Ammon's horn (tissue), 1 donor: ENCODE results near the gene FAM89A.
"Not testable (repeated sequence)": the region's sequence is repeated elsewhere in the genome, so short reads cannot be mapped to it uniquely, and the experiment has no call there.

Source experiments
- DNase-seq: peaks from one replicate; pipeline ENCODE4 v3.0.0-alpha.2; 2016; ENCODE audit warnings: low spot score

The FAM89A gene

DNA sequence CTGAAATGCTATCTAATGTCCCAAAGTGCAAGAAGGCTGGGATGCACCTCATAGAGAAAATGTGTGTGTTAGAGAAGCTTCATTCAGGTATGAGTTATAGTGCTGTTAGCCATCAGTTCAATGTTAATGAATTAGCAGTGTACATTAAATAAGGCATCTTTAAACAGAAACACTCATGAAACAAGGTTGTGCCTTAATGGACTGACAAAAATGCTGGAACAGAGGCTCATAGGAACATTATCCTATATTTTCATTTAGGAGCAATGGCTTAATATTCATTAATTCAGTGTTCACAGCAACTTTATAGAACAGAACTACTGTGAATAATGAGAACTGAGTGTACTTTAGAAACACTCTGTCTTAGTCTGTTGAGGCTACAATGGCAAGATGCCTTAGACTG is 15.2 kb upstream of the FAM89A start:
- DNase-seq: no peak

DNA sequence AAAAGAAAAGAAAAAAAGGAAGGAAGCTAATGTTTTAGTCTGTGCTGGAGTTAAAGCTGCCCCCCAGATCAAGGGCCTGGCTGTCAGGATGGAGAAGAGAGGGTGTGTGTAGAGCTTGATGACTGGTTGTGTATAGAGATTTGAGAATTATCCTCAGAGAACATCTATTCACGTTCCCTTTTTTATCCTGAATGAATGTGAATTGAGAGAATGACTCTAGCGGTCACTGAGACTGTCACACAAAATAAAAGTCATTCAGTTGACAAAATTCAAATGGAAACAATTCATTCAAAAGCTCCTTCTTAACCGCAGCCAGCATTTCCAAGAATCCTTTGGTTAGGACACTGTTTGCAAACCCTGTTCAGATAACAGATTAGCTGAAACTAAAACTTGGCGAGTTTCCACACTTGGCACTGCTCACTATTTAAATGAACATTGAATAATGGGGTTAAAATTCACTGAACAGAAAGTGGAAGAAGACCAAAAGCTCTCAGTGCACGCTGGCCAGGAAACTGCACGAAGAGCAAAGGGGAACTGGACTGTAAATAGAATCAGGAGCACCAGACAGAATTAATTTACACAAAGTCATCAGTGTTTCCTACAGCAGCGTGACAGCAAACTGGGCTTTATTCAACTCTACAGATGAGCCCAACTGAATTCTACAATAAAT is 13.6 kb upstream of the FAM89A start:
- peak; percentile 68 for DNase-seq

DNA sequence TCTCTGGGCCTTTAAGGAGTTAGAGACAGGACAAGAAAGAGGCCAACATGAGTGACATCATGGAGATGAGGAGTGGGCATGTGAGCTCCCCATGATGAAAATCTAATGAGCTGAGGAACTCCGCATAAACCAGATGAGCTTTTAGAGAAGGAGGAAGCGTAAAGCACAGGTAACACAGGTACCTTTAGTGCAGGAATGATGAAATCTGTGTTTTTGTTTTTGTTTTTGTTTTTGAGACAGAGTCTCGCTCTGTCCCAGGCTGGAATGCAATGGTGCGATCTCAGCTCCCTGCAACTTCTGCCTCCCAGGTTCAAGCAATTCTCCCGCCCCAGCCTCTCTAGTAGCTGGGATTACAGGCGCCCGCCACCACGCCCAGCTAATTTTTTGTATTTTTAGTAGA is 12.7 kb upstream of the FAM89A start:
- no peak for DNase-seq

DNA sequence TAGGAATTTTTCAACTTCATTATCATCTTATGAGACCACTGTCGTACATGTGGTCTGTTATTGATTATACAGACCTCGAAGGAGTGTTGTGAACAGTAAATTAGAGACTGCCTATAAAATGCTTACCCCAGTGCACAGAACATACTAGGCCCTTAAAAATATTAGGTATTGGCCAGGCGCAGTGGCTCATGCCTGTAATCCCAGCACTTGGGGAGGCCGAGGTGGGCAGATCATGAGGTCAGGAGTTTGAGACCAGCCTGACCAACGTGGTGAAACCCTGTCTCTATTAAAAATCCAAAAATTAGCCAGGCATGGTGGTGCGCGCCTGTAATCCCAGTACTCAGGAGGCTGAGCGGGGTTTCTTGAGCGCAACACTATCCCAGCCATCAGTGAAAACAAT is 10.9 kb upstream of the FAM89A start:
- DNase-seq: not testable (repeated sequence)

DNA sequence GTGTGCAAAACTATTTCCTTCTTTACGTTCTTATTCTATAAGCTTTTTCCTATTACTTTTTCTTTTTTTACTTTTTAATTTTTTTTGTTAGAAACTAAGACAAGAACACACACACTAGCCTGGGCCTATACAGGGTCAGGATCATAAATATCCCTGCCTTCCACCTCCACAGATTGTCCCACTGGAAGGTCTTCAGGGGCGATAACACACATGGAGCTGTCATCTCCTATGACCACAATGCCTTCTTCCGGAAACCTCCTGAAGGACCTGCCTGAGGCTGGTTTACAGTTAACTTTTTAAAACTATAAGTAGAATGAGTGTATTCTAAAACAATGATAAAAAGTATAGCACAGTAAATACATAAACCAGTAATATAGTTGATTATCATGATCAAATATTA is 10.3 kb upstream of the FAM89A start:
- no peak for DNase-seq

DNA sequence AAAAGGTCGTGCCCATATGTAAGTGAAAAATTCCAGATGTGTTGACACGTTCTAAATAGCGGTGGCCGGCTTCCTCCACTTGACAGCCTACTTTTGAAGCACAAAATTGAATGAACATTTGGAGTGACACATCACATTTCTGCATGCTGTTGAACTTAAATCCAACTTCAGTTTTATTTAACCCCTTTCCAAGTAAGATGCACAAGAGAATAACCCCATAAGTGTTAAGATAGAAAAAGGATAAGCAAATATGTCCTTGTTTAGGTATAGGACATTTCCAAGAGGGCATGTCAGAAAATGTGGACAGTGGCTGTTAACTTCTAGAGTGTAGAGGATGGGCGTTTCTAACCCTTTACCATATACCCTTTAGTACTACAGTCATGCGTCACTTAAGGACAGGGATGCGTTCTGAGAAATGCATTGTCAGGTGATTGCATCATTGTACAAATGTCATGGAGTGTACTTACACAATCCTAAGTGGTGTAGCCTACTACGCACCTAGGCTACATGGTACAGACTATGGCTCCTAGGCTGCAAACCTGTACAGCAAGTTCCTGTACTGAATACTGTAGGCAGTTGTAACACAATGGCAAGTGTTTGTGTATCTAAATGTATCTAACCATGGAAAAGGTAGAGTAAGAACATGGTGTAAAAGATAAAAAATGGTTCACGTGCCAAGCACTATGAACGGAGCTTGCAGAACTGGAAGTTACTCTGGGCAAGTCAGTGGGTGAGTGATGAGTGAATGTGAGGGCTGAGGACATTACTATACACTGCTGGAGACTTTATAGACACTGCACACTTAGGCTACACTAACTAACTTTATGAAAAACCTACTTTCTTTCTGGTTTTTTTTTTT is 9.3 kb upstream of the FAM89A start:
- DNase-seq: no peak

DNA sequence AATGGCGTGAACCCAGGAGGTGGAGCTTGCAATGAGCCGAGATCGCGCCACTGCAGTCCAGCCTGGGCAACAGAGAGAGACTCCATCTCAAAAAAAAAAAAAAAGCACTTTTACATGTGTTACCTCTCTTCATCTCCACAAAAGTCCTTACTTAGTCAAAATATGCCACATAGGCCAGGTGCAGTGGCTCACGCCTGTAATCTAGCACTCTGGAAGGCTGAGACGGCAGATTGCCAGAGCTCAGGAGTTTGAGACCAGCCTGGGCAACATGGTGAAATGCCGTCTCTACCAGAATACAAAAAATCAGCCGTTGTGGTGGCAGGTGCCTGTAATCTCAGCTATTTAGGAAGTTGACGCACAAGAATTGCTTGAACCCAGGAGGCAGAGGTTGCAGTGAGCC is 8.4 kb upstream of the FAM89A start:
- DNase-seq: not testable (repeated sequence)

DNA sequence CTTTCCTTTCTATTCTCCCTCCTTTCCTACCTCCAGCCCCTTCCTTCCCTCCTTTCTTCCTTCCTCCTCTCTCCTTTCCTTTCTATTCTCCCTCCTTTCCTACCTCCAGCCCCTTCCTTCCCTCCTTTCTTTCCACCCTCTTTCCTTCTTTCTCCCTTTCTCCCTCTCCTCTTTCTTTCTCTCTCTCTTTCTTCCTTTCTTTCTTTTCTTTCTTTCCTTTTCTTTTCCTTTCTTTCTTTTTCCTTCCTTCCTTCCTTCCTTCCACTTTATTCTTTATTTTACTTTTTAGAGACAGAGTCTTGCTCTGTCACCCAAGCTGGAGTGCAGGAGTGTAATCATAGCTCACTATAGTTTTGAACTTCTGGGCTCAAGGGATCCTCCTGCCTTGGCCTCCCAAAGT is 7.5 kb upstream of the FAM89A start:
- not testable (repeated sequence) for DNase-seq

DNA sequence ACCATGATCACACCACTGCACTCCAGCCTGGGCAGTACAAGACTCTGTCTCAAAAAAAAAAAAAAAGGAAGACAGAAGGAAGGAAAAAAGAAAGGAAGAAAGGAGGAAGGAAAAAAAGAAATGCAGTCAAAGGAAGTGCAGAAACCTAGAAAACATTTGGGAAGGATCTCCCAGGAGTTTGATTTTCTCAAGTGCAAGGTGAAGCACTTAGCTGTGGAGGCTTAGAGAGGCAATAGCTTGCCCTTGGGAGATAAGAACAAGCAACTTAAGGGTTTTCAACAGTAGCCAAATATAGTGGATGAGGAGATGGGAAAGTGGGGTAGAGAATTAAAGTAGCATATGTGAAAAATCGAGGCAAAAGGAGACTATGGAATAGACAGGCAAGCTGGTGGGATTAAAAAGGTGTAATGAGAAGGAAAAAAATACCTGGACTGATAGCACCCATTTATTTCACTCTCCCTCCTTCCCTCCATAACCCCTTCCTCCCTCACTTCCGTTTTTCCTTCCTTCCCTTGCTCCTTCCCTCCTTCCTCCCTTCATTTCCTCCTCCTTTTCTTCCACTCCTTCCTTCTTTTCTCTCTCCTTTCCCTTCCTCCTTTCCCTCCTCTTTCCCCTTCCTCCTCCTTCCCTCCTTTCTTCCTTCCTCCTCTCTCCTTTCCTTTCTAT is 6.8 kb upstream of the FAM89A start:
- no peak for DNase-seq

DNA sequence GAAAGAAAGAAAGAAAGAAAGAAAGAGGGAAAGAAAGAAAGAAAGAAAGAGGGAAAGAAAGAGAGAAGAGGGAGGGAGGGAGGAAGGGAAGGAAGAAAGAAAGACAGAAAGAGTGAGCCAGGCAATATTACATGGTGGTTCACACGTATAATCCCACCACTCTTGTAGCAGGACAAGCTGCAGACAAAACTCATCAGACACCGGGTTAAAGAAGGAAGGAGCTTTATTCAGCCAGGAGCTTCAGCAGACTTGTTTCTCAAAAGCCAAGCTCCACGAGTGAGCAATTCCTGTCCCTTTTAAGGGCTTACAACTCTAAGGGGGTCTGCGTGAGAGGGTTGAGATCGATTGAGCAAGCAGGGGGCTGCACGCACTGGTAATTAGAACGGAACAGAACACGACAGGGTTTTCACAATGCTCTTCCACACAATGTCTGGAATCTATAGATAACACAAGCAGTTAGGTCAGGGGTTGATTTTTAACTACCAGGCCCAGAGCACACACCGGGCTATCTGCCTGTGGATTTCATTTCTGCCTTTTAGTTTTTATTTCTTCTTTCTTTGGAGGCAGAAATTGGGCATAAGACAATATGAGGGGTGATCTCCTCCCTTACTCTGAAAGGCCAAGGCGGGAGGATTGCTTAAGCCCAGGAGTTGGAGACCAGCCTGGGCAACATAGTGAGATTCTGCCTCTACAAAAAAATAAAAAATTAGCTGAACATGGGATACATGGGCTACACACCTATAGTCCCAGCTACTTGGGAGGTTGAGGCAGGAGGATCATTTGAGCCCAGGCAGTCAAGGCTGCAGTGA is 6.1 kb upstream of the FAM89A start:
- DNase-seq: not testable (repeated sequence)

DNA sequence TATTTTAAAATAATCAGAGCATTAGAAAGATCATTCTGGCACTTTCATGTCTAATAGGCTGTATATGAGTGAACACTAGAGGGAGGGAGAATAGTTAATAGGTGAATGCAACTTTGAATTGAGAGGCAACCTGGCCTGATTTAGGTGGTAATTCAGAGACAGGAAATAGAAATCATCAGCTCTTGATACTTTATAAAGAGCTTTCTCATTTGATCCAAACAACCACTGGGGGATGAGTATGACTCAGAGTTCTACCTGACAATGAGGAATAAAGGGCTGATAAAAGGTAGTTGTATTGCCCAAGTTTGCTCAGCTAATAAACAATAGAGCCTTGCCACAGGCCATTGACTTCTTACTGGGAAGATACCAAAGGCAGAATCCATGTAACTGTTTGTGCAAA is 5.2 kb upstream of the FAM89A start:
- no peak for DNase-seq

DNA sequence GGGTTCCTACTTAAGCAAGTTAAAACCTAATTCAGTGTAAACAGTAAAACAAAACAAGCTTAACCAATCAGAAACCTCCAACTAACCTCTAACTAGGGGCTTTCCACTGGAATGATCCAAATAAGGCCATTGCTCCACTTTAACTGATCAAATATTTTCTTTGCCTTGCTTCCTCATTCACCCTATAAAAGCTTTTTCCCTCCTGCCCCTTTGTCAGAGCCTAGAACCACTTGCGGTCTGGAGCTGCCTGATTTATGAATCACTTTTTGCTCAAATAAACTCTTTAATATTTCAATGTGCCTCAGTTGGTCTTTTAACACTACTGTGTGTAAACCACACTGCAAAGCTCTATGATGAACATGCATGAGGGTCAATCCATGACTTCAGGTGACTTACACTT is 4.5 kb upstream of the FAM89A start:
- no peak for DNase-seq

DNA sequence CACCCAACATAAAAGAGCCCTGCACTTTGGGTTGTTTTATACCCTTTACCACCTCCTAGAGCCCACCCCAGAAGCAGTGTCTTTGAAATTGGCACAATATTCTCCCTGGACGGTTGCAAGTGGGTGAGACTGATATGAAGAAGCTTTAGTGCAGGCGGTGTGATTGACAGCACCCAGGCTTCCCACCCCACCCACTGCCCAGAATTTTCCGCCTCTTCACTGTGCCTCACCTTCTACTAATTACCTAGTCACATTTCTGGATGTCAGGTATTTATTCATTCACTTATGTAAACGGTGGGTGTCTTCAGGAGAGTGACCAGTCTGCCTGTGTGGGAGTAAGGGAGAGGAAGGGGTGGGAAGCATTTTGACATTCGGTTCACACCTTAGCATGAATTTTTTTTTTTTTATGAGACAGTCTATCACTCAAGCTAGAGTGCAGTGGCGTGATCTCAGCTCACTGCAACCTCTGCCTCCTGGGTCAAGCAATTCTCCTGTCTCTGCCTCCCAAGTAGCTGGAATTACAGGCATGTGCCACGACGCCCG is 1.7 kb upstream of the FAM89A start:
- no peak for DNase-seq

DNA sequence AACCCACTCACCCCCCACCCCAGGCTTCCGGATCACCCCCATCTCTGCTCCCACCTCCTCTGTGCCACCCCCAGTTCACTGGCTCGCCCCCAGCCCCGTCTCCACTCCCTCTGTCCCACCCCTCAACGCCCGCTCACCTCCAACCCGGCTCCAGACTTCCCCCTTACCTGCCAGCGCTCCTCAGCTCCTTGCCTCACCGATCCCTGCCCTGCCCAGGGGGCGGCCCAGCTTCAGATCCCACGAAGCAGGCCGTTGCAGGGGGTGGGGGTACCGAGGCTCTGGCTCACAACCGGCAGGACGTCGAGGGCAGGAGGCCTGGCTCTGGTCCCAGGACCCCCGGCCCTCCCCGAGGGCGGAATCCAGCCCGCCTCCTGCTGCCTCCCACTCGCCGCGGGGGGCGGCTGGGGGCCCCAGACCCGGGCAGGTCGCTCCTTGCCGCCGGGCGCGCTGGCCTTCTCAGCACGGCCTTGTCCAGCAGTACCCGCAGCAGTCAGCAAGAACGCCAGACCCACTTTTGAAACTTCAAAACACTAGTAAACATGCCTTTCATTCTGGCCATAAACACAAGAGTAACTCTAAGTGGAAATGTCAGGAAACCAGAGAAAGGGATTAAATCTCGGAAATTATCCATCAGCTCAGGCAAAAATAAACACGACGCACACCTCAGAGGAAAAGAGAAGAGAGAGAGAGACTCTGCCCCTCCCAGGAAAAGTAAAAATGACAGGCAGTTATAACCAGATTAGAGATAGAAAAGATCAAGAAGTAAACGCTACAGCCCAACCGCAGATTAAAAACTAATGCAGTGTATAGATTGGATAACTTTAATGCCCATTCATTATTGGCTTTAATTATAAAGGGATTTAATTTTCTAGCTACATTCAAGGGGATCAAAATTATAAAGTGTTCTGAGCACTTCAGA is 1.0 kb upstream of the FAM89A start:
- no peak for DNase-seq

DNA sequence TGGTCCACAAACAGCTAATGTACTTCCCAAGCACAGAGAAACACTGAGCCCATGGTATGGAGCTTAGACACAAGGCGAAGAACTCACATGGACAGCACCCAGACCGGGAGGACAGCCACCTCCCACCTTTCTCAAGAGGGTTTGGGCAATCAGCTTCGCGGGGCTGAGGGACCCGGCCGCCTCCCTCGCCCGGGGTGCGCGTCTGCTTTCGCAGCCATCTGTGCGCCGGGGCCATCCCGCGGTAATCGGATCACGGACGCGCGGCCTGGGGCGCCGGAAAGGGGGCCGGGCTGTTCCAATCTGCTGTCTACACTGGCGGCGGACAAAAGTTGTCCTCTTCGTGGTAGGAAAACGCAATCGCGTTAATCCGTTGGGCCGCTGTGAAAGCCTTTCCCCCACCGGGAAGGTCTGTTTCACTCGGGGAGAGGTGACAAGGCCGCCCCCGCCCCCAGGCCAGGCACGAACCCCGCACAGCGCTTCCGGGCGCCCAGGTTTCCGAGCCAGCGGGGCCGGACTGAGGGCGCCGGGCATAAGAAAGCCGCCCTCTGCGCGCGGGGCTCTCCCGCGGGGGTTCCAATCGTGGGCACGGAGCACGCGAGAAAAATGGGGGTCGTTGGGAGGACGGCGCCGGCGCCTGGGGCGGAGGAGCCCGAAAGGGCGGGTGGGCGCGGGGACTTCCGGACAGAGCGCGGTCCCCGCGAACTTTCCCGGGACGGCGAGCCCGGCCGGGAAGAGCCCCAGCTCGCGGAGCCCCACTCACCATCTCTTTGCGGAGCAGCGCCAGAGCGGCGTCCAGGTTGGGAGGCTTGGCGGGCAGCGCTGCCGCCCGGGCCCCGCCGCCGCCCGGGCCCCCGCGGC is 664 bp downstream of the FAM89A start:
- DNase-seq: no peak

DNA sequence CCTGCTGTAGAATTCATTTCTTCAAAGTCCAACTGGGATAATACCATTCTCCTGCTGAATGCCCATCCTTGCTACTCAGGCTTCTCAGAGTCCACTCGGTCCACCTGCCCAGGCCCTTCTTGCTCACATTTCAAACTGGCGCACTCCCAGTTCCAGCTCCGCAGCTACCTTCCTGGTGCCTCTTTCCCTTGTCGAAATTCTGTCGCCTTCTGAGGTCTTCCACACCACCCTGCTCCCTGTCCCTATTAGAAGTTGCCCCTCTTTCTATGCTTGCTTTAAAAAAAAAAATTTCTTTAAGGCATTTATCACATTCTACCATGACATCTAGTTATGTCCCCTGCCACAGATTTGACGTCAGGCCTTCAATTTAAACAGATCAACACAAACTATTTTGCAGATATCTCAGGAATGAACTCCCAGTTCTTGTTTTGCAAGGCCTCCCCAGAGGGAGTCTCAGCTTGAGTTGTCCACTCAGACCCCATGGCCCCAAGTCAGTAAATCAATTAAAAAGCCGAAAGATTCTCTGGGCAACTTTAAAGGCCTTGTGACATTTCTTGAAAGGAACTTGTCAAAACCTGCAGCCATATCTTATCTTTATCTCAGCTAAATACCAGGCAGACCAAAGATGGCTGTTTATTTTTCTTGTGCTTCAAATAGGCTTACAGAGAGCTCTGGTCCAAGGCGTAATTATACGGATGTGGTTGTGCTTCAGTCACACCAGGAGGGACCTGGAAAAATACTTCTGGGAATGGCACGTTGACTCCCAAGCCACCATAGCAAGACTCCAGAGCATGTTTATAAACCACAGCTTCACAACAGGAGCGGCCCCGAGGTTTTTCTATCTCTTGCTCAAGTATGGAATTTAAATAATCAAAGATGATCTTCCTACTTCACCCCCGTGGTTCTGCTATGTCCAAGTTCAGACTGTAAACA is 2.2 kb downstream of the FAM89A start:
- no peak for DNase-seq

DNA sequence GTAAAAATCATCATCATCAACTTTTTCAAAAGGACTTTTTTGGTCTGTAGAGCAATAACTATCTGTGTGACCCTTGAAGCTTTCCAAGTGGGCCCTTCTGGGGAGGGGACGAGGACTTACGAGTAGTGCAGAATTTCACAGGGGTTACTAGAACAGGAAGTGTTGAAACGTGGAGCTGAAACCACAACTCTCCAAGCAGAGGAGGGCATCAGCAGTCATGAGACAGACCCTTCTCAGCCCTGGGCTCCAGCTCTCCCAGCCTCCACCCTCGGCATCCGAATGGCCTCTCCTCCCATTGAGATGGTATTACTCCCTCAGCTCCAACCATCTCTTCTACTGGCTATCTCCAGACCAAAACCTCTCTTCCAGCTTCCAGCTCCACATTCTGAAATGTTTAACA is 3.6 kb downstream of the FAM89A start:
- peak; percentile 38 for DNase-seq

DNA sequence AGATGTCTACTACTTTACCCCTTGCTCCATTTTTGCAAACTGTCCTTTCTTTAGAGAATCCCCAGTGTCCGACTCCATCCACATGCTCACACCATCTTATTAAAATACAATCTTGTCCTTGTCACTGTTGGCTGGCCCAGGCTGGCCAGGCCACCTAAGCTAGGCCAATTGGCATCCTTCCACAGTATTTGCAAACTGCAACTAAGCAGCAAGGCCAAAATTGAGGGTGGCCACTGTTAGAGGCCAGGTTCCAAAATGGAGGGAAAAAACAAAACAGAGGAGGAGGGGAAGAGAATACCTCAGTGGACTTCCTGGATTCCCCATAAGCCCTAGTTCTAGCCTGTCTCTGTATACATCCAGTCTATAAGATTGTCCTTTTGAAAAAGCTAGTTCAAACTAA is 4.3 kb downstream of the FAM89A start:
- DNase-seq: peak; percentile 33

DNA sequence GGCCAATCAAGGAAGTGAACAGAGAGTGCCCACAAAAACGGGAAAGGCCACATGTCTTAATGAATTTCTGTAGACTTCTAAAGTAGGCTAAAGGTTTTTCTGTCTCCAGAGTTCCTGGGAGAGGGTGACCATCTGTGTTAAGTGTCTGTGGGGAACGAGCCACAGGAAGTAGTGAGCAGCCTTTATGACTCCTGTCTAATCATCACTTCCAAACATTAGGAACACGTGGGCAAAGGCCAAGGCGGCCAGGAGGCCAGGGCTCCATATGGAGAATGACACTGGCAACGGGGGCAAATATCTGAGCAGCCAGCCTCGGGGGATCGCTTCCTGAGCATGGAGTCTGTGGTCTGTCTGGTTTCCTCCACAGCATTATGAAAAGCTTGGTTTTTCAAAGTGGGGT is 7.1 kb downstream of the FAM89A start:
- DNase-seq: no peak
